GM21515 (cell line): ENCODE results near the gene PPP3CA.

Source experiments
- ATAC-seq: cut with Tn5 transposase; IDR thresholded peaks from one replicate; pipeline ENCODE4 v1.9.1; 2021; ENCODE audit not compliant: unreplicated experiment

The PPP3CA gene

DNA sequence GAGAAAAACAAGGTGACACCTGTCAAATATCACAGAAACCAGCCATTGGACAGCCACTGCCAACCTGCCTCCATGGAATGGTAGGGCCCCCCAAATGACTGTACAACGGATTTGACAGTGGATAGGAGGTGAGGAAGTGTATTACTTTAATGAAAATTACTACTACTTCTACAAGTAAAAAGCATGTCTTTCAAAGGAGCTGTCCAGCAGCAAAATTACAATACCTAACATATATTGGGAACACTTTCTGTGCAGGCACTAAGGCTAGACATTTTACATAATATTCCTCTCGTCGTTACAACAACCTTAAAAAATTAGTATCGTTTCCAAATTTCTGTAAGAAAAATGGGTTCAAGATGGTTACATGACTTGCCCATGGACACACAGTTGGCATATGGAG is 14.9 kb downstream of the PPP3CA start:
- ATAC-seq: no peak

DNA sequence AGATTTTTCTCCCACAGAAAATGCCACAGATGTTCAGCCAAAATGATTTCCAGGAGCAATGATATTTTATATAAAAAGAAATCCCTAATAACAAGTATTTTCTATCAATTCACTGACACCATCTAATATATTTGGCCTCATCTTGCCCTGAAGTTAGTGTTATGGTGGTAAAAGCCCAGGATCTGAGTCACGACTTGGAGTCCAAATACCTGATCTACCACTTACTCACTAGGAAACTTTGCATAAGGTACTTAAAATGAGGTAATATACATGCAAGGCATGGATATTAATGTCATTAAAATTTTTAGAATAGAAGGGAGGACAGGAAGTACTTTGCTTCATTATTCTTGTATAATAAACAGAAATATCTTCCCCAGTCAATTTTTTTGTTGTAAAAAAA is 16.3 kb downstream of the PPP3CA start:
- ATAC-seq: no peak

DNA sequence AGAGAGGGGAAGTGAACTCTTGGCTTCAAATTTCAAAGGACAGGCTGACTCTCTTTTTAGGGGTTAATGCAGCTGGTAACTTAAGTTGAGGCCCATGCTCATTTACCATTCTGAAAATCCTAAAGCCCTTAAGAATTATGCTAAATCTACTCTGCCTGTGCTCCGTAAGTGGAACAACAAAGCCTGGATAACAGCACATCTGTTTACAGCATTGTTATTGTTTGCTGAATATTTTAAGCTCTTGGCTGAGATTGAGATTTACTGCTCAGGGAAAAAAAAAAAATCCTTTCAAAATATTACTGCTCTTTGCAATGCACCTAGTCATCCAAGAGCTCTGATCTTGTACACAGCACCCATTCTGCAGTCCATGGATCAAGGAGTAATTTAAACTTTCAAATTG is 17.7 kb downstream of the PPP3CA start:
- no peak for ATAC-seq

DNA sequence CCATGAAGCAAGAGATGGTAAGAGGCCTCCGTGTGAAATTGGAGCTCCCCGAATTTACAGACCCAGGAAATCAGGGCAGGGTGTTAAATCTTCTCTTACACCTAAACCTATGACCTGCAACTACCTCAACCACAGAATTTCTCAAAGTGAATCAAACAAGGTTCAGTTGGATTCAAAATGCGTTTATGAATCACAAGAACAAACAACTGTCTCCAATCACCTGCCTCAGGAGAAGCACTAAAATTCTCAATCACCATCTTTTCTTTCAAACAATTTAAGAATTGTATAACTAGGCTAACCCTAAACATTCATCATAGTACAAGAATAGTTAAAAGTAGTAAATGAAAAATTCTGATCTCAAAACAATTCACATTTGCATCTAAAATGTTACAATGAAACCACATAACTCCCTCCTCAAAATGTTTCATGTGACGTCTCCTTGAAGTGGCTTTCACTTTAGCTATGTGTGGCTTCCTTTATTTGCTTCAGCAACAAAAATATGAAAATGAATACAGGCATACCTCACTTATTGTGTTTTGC is 19.2 kb downstream of the PPP3CA start:
- peak; percentile 88 for ATAC-seq

DNA sequence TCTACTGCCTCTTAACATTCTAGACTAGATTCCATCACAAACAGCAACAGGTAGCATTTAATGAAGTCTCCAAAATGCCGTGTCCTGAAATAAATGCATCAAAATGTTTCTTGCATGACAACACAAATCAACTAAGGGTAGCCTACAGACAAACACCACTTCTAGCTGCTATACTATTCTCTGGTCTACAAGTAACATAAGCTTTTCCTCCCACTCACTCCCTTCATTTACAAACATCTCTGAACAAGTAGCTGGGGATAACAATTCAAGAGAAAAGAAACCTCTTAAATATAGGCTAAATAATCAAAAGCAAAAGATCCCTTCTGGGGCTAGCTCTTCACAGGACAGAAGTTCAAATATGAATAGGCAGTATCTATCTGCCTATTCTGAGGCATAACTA is 20.8 kb downstream of the PPP3CA start:
- no peak for ATAC-seq

DNA sequence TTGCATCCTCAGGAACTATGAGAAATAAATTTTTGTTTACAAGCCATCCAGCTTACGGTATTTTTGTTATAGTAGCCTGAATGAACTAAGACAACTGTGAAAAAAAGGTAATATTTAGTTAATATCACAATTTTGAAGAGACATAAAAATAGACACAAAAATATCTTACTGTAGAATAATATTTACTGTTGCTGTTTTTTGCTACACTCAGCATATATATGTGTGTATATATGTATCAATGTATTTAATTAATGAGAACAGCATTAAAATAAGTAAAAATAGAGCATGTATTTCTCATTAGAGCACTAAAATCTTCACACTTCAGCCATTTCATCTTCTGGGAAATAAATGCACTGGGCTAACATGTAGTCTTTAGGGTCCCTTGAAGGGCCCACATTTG is 24.6 kb downstream of the PPP3CA start:
- ATAC-seq: no peak

DNA sequence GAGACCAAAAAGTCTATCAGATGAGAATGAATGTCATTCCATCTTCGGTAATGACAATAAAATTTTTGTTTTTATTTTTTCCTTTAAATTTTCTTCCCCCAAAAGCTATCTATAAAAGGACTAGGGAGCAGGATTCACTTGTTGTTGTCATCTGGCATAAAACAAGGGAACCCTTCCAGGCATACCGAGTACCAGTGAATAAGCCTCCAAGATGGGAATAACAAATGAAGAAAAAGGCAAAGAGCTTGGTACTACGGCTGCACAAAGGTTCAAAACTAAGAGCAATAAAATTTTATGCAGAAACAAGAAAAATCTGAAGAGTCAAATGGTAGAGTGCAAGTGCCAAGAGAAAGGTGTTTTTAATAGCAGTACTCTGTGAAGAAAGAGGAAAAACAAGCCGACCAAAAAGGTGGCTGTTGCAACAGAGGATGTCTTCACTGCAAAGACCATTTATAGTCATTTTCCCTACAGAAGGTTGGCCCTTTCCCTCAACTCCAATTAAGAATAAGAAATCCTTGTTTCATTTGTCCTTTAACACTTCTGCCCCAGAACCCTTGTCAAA is 25.8 kb downstream of the PPP3CA start:
- no peak for ATAC-seq

DNA sequence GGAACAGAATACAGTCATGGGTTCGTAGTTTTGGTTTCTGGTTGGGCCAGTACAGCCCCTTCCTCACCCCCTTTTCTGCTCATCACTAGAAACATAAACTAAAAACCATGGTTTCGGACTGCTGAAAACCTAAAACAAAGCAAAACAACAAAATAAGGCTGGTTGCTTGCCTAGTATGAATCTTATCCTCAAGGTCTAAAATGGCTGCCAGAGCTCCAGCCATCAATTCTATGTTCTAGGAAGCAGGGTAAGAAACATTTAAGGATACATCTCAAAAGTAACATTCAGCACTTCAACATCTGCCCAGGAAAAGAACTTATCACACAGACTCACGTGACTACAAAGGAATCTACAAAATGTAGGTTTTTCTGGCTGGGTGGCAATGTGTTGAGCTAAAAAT is 31.5 kb downstream of the PPP3CA start:
- no peak for ATAC-seq

DNA sequence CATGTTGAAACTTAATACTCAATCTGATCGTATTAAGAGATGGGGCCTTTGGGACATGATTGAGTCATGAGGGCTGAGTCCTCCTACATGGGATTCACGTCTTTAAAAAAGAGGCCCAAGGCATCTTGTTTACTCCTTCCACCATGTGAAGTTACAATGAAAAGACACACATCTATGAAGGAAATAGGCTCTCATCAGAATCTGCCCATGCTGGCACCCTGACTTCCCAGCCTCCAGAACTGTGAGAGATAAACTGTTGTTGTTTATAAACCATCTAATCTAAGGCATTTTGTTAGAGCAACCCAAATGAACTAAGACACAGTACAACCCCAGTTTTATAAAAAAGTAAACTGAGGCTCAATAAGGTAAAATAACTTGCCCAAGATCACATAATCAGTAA is 32.3 kb downstream of the PPP3CA start:
- ATAC-seq: no peak

DNA sequence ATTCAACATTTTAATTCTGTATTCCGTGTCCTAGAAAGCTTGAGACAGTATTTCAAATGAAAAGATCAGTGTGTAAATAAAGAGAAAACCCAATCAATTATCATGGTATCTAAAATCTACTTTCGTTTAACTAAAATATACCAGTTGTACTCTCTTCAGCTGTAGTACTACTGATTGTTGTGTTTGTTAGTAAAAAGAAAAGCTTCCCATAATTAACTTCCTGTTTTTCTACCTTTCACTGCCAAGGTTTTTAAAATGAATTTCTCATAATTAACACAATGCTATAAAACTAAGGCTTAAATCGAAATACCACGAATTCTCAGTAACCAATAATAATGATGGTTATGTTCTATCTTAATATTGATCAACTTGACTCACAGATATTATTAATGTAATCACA is 37.4 kb downstream of the PPP3CA start:
- no peak for ATAC-seq

DNA sequence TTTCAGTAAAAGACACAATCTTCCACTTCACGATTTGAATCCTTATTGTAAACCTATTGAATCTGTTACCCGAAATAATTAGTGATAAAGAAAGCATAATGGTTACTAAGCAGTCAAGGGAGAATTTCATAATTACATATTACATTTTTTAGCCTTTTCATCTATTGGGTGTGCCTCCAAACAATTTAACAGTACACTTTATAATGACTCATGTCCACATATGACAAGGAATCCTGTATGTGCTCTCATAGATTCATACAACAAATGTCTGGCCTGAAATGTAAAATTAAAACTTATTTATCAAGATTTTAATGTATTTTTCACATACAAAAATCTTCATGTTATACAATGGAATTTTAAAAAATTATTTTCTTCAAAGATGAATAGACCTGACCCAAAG is 39.4 kb downstream of the PPP3CA start:
- no peak for ATAC-seq

DNA sequence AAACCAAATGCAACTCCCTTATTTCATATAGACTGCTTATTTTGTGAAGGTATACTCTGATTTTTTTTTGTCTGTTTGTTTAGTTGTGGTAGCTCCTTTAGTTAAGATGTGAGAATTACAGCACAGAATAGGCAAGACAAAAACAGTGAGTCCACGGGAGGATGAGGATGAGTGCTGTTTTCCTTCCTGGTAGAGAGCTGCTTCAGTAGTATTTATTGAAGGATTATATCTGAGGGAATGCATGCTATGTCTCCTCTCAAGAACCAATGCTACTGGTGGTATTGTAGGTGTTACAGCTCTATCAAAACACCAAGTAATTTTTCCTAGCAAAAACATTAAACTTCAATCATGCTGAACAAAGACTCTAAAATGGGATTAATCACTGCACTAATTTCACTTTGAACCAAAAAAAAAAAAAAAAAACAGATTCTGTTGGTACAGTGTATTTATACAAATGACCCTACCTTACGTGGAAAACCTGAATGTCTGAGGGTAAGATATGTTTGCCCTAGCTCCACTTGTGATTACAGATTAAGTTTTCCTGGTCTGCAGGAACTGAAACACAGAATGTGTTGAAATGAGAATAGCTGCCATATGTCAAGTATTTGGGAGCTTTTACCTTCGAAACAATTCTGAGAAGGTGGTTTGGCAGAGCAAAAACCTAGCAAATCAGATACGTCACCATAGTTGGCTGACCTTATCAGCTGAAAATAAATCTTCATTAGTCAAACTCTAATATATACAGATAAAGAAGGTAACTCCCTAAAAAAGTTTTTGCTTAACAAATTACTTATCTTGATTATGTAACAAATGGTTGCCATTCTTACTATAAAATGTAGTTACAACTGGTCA is 40.3 kb downstream of the PPP3CA start:
- ATAC-seq: no peak

DNA sequence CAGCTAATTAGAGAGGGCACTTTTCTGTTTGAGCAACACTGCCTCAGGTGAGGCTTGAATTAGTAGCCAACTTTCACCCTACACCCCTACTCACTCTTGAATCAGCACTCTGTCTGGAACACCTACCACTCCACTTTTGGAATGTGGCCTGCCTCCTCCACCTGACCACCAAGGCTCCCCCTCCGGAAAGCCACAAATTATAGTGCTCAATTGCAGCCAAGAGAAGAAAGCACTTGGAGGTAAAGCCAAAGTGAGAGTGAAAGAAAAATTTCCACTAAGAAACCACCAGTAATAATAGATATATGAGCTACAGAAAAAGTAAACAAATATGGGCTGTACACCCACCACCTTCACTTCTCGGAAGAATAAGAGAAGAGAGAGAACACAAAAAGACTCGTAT is 41.1 kb downstream of the PPP3CA start:
- peak; percentile 71 for ATAC-seq

DNA sequence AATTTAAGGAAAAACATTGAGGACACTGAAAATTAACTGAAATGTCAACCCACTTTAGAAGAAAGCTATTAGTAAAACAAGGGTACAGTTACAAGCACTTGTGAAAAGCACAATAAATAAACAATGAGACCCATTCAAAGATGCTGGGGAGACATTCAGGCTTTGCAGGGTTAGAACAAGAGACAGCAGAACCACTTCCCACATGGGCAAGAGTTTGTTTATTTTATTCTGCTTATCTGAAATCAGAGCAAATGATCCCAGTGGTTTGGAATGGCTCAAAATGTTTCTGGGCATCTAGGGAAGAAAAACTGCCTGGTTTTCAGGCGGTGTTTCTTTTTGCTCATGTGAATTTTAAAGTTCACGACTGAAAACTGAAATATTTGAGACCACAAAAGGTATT is 42.4 kb downstream of the PPP3CA start:
- ATAC-seq: no peak

DNA sequence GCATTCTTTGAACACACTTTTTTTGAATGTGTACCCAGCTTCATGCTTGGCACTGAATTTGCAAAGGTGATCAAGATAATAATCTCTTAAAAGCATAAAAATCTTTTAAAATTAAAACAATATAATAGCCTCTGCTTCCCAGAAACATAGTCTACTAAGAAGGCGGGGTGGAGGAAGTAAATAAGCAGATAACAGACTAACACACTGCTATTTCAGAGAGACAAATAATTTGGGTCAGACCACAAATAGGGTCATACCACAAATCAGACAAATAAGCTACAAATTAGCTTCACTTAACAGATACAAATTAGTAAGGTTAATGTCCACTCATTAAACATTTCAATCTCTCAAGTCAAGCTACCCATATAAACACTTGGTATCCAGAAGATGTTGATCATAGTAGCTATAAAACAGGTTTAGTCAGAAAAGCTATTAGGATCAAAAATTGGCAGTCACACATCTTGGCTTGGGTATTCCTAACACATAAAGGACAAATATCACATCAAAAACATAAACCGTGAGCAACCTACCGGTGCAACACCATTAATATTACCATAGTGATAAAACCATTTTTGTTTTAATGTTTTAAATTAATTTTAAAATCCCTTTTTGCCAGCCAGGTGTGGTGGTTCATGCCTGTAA is 47.3 kb downstream of the PPP3CA start:
- ATAC-seq: no peak

DNA sequence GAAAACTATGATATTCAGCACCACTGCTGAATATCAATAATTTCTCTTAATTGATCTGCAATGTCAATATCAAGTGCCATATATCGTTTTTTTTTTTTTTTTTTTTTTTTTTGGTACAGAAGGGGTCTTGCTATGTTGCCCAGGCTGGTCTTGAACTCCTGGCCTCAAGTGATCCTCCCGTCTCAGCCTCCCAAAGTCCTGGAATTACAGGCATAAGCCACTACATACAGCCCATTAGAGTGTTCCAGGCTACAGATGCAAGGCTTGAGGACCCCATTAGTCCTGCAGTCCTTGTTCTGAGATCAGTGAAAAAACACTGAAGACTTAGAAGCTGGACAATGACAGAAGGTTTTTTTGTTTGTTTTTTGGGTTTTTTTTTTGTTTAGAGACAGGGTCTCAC is 48.3 kb downstream of the PPP3CA start:
- no peak for ATAC-seq

DNA sequence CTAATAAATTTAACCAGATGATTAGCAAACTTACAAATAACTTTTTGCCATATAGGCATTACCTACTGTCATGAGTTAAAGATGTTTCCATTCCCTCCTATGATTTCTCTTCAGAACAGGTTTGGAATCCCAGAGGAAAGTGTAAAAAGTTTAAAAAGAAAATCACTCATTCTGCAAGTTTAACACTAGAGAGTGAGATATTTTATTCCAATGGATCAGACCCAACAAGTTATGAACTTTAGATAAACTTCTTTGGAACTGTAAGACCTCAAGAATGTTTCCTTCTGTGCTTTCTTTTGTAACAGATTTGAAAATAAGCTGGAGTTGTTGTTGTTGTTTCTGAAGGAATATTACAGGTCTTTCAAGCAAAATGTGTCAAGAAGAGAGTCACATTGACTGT is 51.6 kb downstream of the PPP3CA start:
- no peak for ATAC-seq

DNA sequence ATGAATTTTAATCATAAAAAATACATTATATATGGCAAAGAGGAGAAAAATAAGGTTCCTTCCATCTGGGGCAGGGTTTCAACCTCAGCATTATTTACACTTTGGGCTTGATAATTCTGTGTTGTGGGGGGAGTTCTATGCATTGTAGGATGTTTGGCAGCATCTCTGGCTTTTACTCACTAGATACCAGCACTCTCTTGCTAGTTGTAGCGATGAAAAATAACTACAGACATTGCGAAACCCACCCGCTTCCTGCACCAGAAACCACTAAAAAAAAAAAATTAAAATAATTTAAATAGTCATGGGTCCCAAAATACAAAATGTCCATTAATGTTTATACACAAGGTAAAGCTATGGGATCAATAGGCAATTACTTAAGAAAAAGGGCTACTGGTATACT is 52.7 kb downstream of the PPP3CA start:
- no peak for ATAC-seq

DNA sequence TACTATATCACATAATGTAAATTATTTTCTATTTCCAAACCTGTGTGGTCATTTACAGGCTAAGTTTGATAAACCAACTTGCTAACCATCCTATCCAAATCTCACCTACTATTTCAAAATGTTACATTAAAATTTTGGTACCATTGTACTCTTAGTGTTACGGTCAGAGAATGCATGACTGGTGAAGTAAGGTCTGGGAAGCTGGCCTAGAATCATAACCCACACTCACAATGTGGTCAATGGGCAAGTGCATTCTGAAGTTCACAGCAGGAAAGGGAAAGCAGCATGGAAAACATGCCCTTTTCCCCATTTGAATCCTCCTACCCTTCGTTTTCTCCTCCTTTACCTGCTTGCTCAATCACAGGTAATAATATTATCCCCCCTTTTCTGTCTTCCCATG is 54.4 kb downstream of the PPP3CA start:
- no peak for ATAC-seq

DNA sequence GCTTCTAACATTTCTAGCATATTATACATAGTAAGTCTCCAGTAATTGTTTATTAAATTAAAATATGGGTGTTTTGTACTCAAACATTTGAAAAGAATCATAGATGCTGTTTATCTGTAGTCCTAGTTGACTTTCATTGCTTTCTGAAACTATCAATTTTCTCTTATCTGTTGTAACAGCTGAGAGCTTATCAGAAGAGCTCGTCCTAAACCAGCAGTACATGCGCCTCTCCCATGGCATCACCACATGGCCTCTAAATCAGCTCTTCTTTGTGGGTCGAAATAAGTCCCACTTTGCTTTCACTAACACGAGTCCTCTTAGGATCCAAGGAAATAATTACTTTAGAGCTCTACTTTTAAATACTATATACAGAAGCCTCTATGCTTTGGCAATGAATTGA is 55.1 kb downstream of the PPP3CA start:
- ATAC-seq: no peak

DNA sequence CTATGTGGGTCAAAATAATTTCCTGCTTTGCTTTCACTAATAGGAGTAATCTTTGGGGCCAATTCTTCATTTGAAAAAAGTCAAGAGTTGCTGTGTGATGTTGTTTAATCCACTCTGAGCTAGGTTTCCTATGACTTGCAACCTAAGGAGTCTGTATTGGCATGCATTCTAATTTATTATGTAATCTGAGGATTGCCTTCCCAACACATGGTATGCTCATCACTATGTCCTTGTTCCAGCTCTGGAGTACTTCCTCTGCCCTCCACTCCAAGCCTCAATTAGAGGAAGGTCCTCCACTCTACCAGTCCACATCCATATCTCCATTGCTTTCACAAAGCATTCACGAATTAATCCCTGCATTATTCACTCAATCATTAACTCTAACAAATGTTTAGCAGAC is 56.1 kb downstream of the PPP3CA start:
- ATAC-seq: no peak

DNA sequence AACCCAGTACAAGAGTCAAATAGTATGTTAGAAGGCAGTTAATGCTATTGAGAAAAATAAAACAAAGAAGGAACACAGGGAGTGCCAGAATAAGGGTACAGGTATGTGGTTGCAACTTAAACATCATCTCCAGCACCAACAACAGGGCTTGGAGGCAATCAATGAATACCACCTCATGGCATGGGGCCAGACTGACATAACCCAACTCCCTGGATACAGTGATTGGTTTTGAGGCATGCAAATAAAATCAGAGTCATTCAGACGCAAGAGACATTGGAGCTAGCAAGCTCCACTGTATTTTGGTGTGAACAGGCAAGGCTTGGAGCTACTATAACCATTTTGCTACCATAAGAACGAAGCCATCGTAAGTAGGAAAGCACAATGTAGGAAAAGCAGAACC is 56.7 kb downstream of the PPP3CA start:
- no peak for ATAC-seq
